K562 (cell line): Measurements from ENCODE around the gene LRFN2. TPM values are rescaled to one million over a fixed set of nuclear protein-coding genes. Genes with fewer than 3 reads are reported as not detected.

Experiments used
- ATAC-seq: fragments of 200-7000 bp; cut with Tn5 transposase; 3 replicates; pipeline ENCODE4 v1.9.1; 2020; ENCODE audit warnings: moderate library complexity
- BruUV-seq: library from RNA; stranded (reverse); fragments of 400-500 nt; replicated peaks from 2 replicates; lab custom pipeline; 2021; lab: Mats Ljungman, UMichigan
- CTCF ChIA-PET: fragments of 300-600 bp; formaldehyde crosslinking; extraction: SDS; loops from one replicate; lab custom pipeline; 2021; ENCODE audit warnings: low intra/inter-chr PET ratio; lab: Yijun Ruan, JAX
- POLR2A ChIA-PET: fragments of 300-600, 350-650 bp; sonication (Branson Sonifier 250); formaldehyde crosslinking; extraction: SDS; loops from one replicate; lab custom pipeline; 2021; ENCODE audit warnings: antibody characterized with exemption, inconsistent platforms; lab: Yijun Ruan, JAX
- DNase-seq, 4 experiments: peaks; one replicate each; pipeline versions ENCODE4 v3.0.0 to v3.0.0-alpha.2; 2011 to 2018; ENCODE audit warnings: low spot score in 3 of 4, mixed read lengths in 3 of 4; ENCODE audit errors: extremely low read depth in 1 of 4
- FAIRE-seq: peaks from 2 replicates; lab custom pipeline; 2011; peaks lifted over from hg19 to GRCh38; lab: Jason Lieb, UNC
- H2AFZ ChIP-seq: 2 replicates; pipeline ENCODE4 v1.6.0; 2011; ENCODE audit warnings: low read depth, low read length, control low read depth, inconsistent platforms
- H3K27ac ChIP-seq: fragments of 200-600 bp; 3 replicates; pipeline ENCODE4 v1.8.0; 2011; ENCODE audit warnings: low read depth, mild to moderate bottlenecking, control low read depth, inconsistent platforms, low read length, moderate library complexity, mixed read lengths; ENCODE audit errors: extremely low read depth
- H3K27me3 ChIP-seq, 2 experiments: fragments of 300-600 bp in 1 of 2; 2 replicates in 1 of 2; 3 replicates in 1 of 2; pipeline versions ENCODE4 v1.6.0 to v1.8.0; 2011; ENCODE audit warnings: inconsistent platforms in 2 of 2, low read length in 2 of 2, mild to moderate bottlenecking in 1 of 2, mixed read lengths in 1 of 2, moderate library complexity in 1 of 2; ENCODE audit not compliant: control insufficient read depth in 2 of 2, insufficient read depth in 2 of 2
- H3K36me3 ChIP-seq: fragments of 300-600 bp; 3 replicates; pipeline ENCODE4 v1.8.0; 2011; ENCODE audit warnings: mild to moderate bottlenecking, low read length, inconsistent platforms; ENCODE audit not compliant: control insufficient read depth, insufficient read depth
- H3K4me1 ChIP-seq, 2 experiments: fragments of 200-600 bp in 1 of 2; replicated peaks in 1 of 2; 2 replicates in 1 of 2; 3 replicates in 1 of 2; pipeline versions ENCODE4 v1.5.1 to v1.8.0; 2011; ENCODE audit warnings: inconsistent platforms in 2 of 2, low read length in 2 of 2, mild to moderate bottlenecking in 1 of 2, mixed read lengths in 1 of 2, moderate library complexity in 1 of 2; ENCODE audit not compliant: control insufficient read depth in 2 of 2, insufficient read depth in 2 of 2
- H3K4me2 ChIP-seq: 2 replicates; pipeline ENCODE4 v1.6.1; 2011; ENCODE audit warnings: low read length, control low read depth, inconsistent platforms, mixed read lengths; ENCODE audit not compliant: insufficient read depth
- H3K4me3 ChIP-seq: fragments of 200-600 bp; sonication (generic), shearing (Covaris generic); 2 replicates; pipeline ENCODE4 v1.5.1; 2016; ENCODE audit warnings: control low read depth, inconsistent platforms
- H3K79me2 ChIP-seq: fragments of 200-600 bp; 3 replicates; pipeline ENCODE4 v1.8.0; 2011; ENCODE audit warnings: low read length, inconsistent platforms; ENCODE audit not compliant: control insufficient read depth, insufficient read depth
- H3K9ac ChIP-seq, 2 experiments: 2 replicates each; pipeline versions ENCODE4 v1.6.0 to v1.6.1; 2011; ENCODE audit warnings: low read depth in 2 of 2, low read length in 2 of 2, control low read depth in 1 of 2, inconsistent platforms in 1 of 2, mild to moderate bottlenecking in 1 of 2, mixed read lengths in 1 of 2; ENCODE audit not compliant: insufficient read depth in 1 of 2
- H3K9me1 ChIP-seq: one replicate; pipeline ENCODE4 v1.6.0; 2011; ENCODE audit warnings: inconsistent platforms, mild to moderate bottlenecking, low read length, moderate library complexity; ENCODE audit not compliant: control insufficient read depth, insufficient read depth
- H3K9me3 ChIP-seq: replicated peaks from 2 replicates; pipeline ENCODE4 v1.5.1; 2011; ENCODE audit warnings: low read depth, low read length, inconsistent platforms; ENCODE audit not compliant: control insufficient read depth, insufficient read depth
- H4K20me1 ChIP-seq: replicated peaks from 2 replicates; pipeline ENCODE4 v1.6.1; 2011; ENCODE audit warnings: low read length, inconsistent platforms, mixed read lengths; ENCODE audit not compliant: control insufficient read depth, insufficient read depth
- DPF2 ChIP-seq: fragments of 450-650 bp; IDR thresholded peaks from 2 replicates; pipeline ENCODE4 v1.6.1; 2016
- HNRNPLL ChIP-seq: fragments of 200-400 bp; formaldehyde crosslinking; IDR thresholded peaks from 2 replicates; pipeline ENCODE4 v1.6.1; 2017; ENCODE audit warnings: low read length, low read depth, mild to moderate bottlenecking; ENCODE audit not compliant: poor library complexity, severe bottlenecking
- L3MBTL2 ChIP-seq: fragments of 450-650 bp; IDR thresholded peaks from 2 replicates; pipeline ENCODE4 v1.6.1; 2016; ENCODE audit warnings: mild to moderate bottlenecking, moderate library complexity
- MCM2 ChIP-seq: fragments of 450-650 bp; IDR thresholded peaks from 2 replicates; pipeline ENCODE4 v1.6.1; 2017; ENCODE audit warnings: low read depth, mild to moderate bottlenecking
- NFATC3 ChIP-seq: fragments of 450-650 bp; IDR thresholded peaks from 2 replicates; pipeline ENCODE4 v1.6.1; 2017; ENCODE audit warnings: mild to moderate bottlenecking
- OTX1 ChIP-seq: fragments of 450-650 bp; formaldehyde crosslinking; IDR thresholded peaks from 2 replicates; pipeline ENCODE4 v1.4.0; 2022; ENCODE audit warnings: mild to moderate bottlenecking
- TCF3 ChIP-seq: sonication (generic); formaldehyde crosslinking; IDR thresholded peaks from 2 replicates; pipeline ENCODE4 v1.4.0; 2020; ENCODE audit warnings: mild to moderate bottlenecking, missing genetic modification reagents
- U2AF1 ChIP-seq: fragments of 200-400 bp; formaldehyde crosslinking; optimal IDR thresholded peaks from 2 replicates; pipeline ENCODE3; 2017; ENCODE audit warnings: mild to moderate bottlenecking, low read depth, low read length, moderate library complexity
- ZBTB7A ChIP-seq: IDR thresholded peaks from 2 replicates; pipeline ENCODE4 v1.6.1; 2011; ENCODE audit warnings: low read depth, mild to moderate bottlenecking, low read length, moderate library complexity, borderline replicate concordance; ENCODE audit not compliant: control insufficient read depth
- ZNF507 ChIP-seq: conservative IDR thresholded peaks from 2 replicates; pipeline ENCODE4 v1.6.1; 2017; ENCODE audit warnings: missing genetic modification characterization, missing compliant biosample characterization
- ZZZ3 ChIP-seq: fragments of 450-650 bp; IDR thresholded peaks from 2 replicates; pipeline ENCODE4 v1.6.1; 2016; ENCODE audit warnings: antibody characterized with exemption, mild to moderate bottlenecking, moderate library complexity
- WGBS: fragments of 100-300 bp; shearing (Covaris generic); methylation state at CpG from one replicate; pipeline ENCODE4 v1.1.6; 2016; ENCODE audit warnings: low coverage, mixed read lengths; ENCODE audit not compliant: insufficient coverage; ENCODE audit errors: missing lambda C conversion rate; 5-methylcytosine and 5-hydroxymethylcytosine counted together
- in situ Hi-C: fragments of 300-500 bp; cut with MboI; formaldehyde crosslinking; loops from 4 replicates; pipeline ENCODE4 v1.15.0; 2018; ENCODE audit warnings: inconsistent platforms, mixed read lengths
- intact Hi-C: fragments of 100-400 bp; cut with micrococcal nuclease; formaldehyde crosslinking; loops from 2 replicates; pipeline ENCODE4 v1.14.2; 2022
- polyA plus RNA-seq, 8 experiments: library from polyadenylated mRNA; depleted of rRNA in 4 of 8; stranded (reverse) in 5 of 8; unstranded in 3 of 8; fragments of >200 nt; fragmentation: Nextera tagmentation in 2 of 8; fragmentation: Illumina TruSeq in 1 of 8; extraction: Ambion mirVana in 2 of 8; extraction: Trizol in 1 of 8; gene quantifications; 2 replicates each; pipeline versions ENCODE4 v1.2.1 to v1.2.3, GENCODE V29; 2011 to 2014; ENCODE audit warnings: inconsistent platforms in 1 of 8, missing spikeins in 1 of 8
- total RNA-seq, 7 experiments: library from RNA; depleted of rRNA in 6 of 7; stranded (reverse); fragments of >200 nt in 6 of 7; fragmentation: Illumina TruSeq in 2 of 7; extraction: Trizol in 2 of 7; gene quantifications; 2 replicates each; pipeline versions ENCODE4 v1.2.1 to v1.2.3, GENCODE V29; 2011 to 2021; ENCODE audit warnings: low replicate concordance in 1 of 7
- TF ChIP-seq, protein P1 (sequence below), 2 experiments: fragments of 450-650 bp in 1 of 2; sonication (generic) in 1 of 2; formaldehyde crosslinking in 1 of 2; IDR thresholded peaks in 1 of 2; conservative IDR thresholded peaks in 1 of 2; 2 replicates each; pipeline versions ENCODE4 v1.6.1 to v1.8.1; 2016 to 2023; ENCODE audit warnings: mild to moderate bottlenecking in 2 of 2, moderate library complexity in 2 of 2, inconsistent platforms in 1 of 2, missing genetic modification reagents in 1 of 2
- TF ChIP-seq, protein P2 (sequence below): sonication (generic); formaldehyde crosslinking; IDR thresholded peaks from 2 replicates; pipeline ENCODE4 v1.5.0; 2020; ENCODE audit warnings: missing genetic modification reagents
- TF ChIP-seq, protein P3 (sequence below): fragments of 450-650 bp; conservative IDR thresholded peaks from 2 replicates; pipeline ENCODE4 v1.6.1; 2016; ENCODE audit warnings: missing genetic modification characterization, low read depth, mild to moderate bottlenecking, control low read depth, missing compliant biosample characterization

The LRFN2 gene
- total and polyA plus RNA-seq, 9 of the 15 experiments (the other 6 are each of a cell fraction or from before 2014, with no cell fraction given), result not detected

DNA sequence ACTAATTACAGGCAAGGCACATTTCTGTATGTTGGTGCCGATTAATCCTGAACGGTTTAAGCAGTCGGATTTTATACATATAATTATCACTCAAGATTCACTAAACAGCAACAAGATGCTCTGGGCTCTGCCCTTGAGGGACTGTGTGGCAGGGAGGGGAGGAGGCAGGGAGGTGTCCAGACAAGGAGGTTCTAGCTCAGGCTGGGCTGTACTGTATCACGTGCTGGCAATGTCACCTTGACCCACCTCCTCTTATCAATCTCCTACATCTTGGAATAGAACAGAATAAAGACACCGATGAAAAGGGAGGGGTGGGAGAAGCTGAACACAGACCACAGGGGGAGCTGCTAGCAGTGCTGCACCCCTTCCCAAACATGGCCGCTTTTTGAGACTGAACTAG, 65.7 kb downstream of the LRFN2 start:
- Histone ChIP-seq H3K9ac (no peak overlapping the region), H2AFZ (no peak overlapping the region), H3K9me3 (no peaks in the 10 kb centered on the region), H3K79me2 (no peaks in the 10 kb centered on the region), H3K4me3 (no peak overlapping the region), H3K27me3 (peaks cover 0 to 22% of the 10 kb centered on the region in 2 experiments; a peak in 2 of 5 replicates), H3K4me1 (no peaks in the 10 kb centered on the region), H3K27ac (no peak overlapping the region), H3K9me1 (no peaks in the 10 kb centered on the region), H4K20me1 (no peaks in the 10 kb centered on the region; the same call in none of the 2 replicates), H3K36me3 (no peaks in the 10 kb centered on the region), H3K4me2 (no peak overlapping the region)
- intact Hi-C loops (no loop called here), in situ Hi-C loops (no loop called here)
- no peak for ATAC-seq
- FAIRE-seq, result no peak
- no peak for TF ChIP-seq ZBTB7A
- no peak for TF ChIP-seq HNRNPLL
- no peak for TF ChIP-seq MCM2
- peak in 1 of 4 experiments; percentile 14 for DNase-seq
- CTCF ChIA-PET, result no interaction called here
- no TSS peak for BruUV-seq
- WGBS, result 3% methylated on average over 6 of the region's 6 CpGs
- POLR2A ChIA-PET, result interaction anchor here (0.7 kb wide), 1 partner anchor 275 kb away, joined by 3 read pairs; no protein-coding TSS in a partner anchor

DNA sequence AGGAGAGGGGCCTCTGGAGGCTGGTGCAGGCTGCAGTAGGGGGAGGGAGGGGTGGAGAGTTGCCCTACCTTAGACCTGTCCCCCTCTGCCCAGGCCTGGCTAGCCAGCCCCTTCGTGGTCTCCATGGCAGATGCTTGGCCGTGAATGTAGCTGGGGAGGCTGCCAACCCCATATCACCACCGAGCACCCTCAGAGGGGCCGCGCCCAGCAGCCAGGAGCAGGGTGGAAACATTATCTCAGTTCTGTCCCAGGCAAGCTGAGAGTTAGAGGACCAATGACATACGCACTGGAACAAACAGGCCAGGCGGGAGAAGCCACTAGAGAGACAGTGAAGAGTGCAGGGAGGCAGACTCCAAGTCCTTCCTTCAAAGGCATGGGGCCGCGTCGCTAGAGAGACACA, 66.5 kb downstream of the LRFN2 start:
- H4K20me1 ChIP-seq, result no peaks in the 10 kb centered on the region; the same call in 1 of the 2 replicates
- DNase-seq, result no peak
- no TSS peak for BruUV-seq
- H3K9me3 ChIP-seq, result no peaks in the 10 kb centered on the region
- no peak overlapping the region for H2AFZ ChIP-seq
- H3K9ac ChIP-seq, result no peak overlapping the region; a peak in 1 of 4 replicates
- H3K4me3 ChIP-seq, result no peak overlapping the region
- H3K36me3 ChIP-seq, result no peaks in the 10 kb centered on the region
- POLR2A ChIA-PET, result no interaction called here
- intact Hi-C loops (no loop called here), in situ Hi-C loops (no loop called here)
- no peak overlapping the region for H3K4me2 ChIP-seq
- FAIRE-seq, result no peak
- peaks cover 0 to 14% of the 10 kb centered on the region in 2 experiments; a peak in 2 of 5 replicates for H3K27me3 ChIP-seq
- no peak for ATAC-seq
- WGBS, result under 1% methylated on average over 10 of the region's 10 CpGs
- no peak overlapping the region for H3K27ac ChIP-seq
- H3K79me2 ChIP-seq, result no peaks in the 10 kb centered on the region
- no peaks in the 10 kb centered on the region for H3K9me1 ChIP-seq
- H3K4me1 ChIP-seq, result no peaks in the 10 kb centered on the region
- CTCF ChIA-PET, result no interaction called here
- TF ChIP-seq OTX1 (CRISPR knock-in tag) (no peak), ZZZ3 (no peak), DPF2 (no peak), L3MBTL2 (no peak), U2AF1 (no peak), TCF3 (no peak), ZNF507 (tag) (no peak), NFATC3 (no peak)
- TF ChIP-seq, protein P1, sequence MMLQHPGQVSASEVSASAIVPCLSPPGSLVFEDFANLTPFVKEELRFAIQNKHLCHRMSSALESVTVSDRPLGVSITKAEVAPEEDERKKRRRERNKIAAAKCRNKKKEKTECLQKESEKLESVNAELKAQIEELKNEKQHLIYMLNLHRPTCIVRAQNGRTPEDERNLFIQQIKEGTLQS (IDR thresholded peaks at IDR 0.05), result no peak
- TF ChIP-seq, protein P1 (CRISPR knock-in tag; conservative IDR thresholded peaks at IDR 0.05), result no peak
- TF ChIP-seq, protein P2, sequence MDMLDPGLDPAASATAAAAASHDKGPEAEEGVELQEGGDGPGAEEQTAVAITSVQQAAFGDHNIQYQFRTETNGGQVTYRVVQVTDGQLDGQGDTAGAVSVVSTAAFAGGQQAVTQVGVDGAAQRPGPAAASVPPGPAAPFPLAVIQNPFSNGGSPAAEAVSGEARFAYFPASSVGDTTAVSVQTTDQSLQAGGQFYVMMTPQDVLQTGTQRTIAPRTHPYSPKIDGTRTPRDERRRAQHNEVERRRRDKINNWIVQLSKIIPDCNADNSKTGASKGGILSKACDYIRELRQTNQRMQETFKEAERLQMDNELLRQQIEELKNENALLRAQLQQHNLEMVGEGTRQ (CRISPR knock-in tag), result no peak
- TF ChIP-seq, protein P3, sequence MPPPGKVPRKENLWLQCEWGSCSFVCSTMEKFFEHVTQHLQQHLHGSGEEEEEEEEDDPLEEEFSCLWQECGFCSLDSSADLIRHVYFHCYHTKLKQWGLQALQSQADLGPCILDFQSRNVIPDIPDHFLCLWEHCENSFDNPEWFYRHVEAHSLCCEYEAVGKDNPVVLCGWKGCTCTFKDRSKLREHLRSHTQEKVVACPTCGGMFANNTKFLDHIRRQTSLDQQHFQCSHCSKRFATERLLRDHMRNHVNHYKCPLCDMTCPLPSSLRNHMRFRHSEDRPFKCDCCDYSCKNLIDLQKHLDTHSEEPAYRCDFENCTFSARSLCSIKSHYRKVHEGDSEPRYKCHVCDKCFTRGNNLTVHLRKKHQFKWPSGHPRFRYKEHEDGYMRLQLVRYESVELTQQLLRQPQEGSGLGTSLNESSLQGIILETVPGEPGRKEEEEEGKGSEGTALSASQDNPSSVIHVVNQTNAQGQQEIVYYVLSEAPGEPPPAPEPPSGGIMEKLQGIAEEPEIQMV (tag), result no peak
